Measurements from ENCODE around the gene GEMIN8.

The GEMIN8 gene

GRCh38 chrX:14029425-14030173, at the start of gene GEMIN8:
GEMIN8 (minus strand) TSS chrX:14029892; CDS start chrX:14021478, 8,414 bp downstream.
- in situ Hi-C loops (cut with HindIII; ENCODE audit: low sequenced_read_pairs), result no loop called here

- in situ Hi-C loops (cut with HindIII; ENCODE audit: low sequenced_read_pairs), result no loop called here
Measured at GRCh38 chrX:14076639-14077038, 46.9 kb upstream of the GEMIN8 start.

GRCh38 chrX:14073556-14073955, 43.9 kb upstream of the GEMIN8 start:
- in situ Hi-C loops (cut with HindIII; ENCODE audit: low sequenced_read_pairs), result no loop called here

- in situ Hi-C loops (cut with HindIII; ENCODE audit: low sequenced_read_pairs), result no loop called here
Measured at GRCh38 chrX:14073071-14073470, 43.4 kb upstream of the GEMIN8 start.

- in situ Hi-C loops (cut with HindIII; ENCODE audit: low sequenced_read_pairs), result no loop called here
Measured at GRCh38 chrX:14065800-14066199, 36.1 kb upstream of the GEMIN8 start.

GRCh38 chrX:14064626-14065432, 35.1 kb upstream of the GEMIN8 start:
- in situ Hi-C loops (cut with HindIII; ENCODE audit: low sequenced_read_pairs), result no loop called here

- in situ Hi-C loops (cut with HindIII; ENCODE audit: low sequenced_read_pairs), result no loop called here
Measured at GRCh38 chrX:14062524-14062923, 32.8 kb upstream of the GEMIN8 start.

- in situ Hi-C loops (cut with HindIII; ENCODE audit: low sequenced_read_pairs), result no loop called here
Measured at GRCh38 chrX:14056206-14056605, 26.5 kb upstream of the GEMIN8 start.

- in situ Hi-C loops (cut with HindIII; ENCODE audit: low sequenced_read_pairs), result no loop called here
Measured at GRCh38 chrX:14051416-14051815, 21.7 kb upstream of the GEMIN8 start.

GRCh38 chrX:14050709-14051108, 21.0 kb upstream of the GEMIN8 start:
- in situ Hi-C loops (cut with HindIII; ENCODE audit: low sequenced_read_pairs), result no loop called here

- in situ Hi-C loops (cut with HindIII; ENCODE audit: low sequenced_read_pairs), result no loop called here
Measured at GRCh38 chrX:14043209-14043608, 13.5 kb upstream of the GEMIN8 start.

- in situ Hi-C loops (cut with HindIII; ENCODE audit: low sequenced_read_pairs), result no loop called here
Measured at GRCh38 chrX:14039344-14039743, 9.7 kb upstream of the GEMIN8 start.

GRCh38 chrX:14038375-14039085, 8.8 kb upstream of the GEMIN8 start:
- in situ Hi-C loops (cut with HindIII; ENCODE audit: low sequenced_read_pairs), result no loop called here

- in situ Hi-C loops (cut with HindIII; ENCODE audit: low sequenced_read_pairs), result no loop called here
Measured at GRCh38 chrX:14032406-14032805, 2.7 kb upstream of the GEMIN8 start.

GRCh38 chrX:14030174-14030530, 460 bp upstream of the GEMIN8 start:
- in situ Hi-C loops (cut with HindIII; ENCODE audit: low sequenced_read_pairs), result no loop called here

- in situ Hi-C loops (cut with HindIII; ENCODE audit: low sequenced_read_pairs), result no loop called here
Measured at GRCh38 chrX:14029039-14029424, 660 bp downstream of the GEMIN8 start.

- in situ Hi-C loops (cut with HindIII; ENCODE audit: low sequenced_read_pairs), result no loop called here
Measured at GRCh38 chrX:14028473-14028872, 1.2 kb downstream of the GEMIN8 start.

- in situ Hi-C loops (cut with HindIII; ENCODE audit: low sequenced_read_pairs), result no loop called here
Measured at GRCh38 chrX:14027511-14028019, 2.1 kb downstream of the GEMIN8 start.

GRCh38 chrX:14027036-14027435, 2.7 kb downstream of the GEMIN8 start:
- in situ Hi-C loops (cut with HindIII; ENCODE audit: low sequenced_read_pairs), result no loop called here

GRCh38 chrX:14026121-14026520, 3.6 kb downstream of the GEMIN8 start:
- in situ Hi-C loops (cut with HindIII; ENCODE audit: low sequenced_read_pairs), result no loop called here

- in situ Hi-C loops (cut with HindIII; ENCODE audit: low sequenced_read_pairs), result no loop called here
Measured at GRCh38 chrX:14022019-14022418, 7.7 kb downstream of the GEMIN8 start.

All from endothelial cell of hepatic sinusoid (primary cell).